H9 (cell line): Measurements from ENCODE around the gene PASK. TPM values are rescaled to one million over a fixed set of nuclear protein-coding genes. Genes with fewer than 3 reads are reported as not detected.

Experiments
- DNase-seq: peaks from one replicate; pipeline ENCODE4 v3.0.0-alpha.2; 2017
- H2AFZ ChIP-seq: one replicate; pipeline ENCODE4 v1.6.1; 2013; ENCODE audit warnings: mild to moderate bottlenecking, low read length, control low read depth, moderate library complexity
- H2AK5ac ChIP-seq: 2 replicates; pipeline ENCODE4 v1.6.1; 2013; ENCODE audit warnings: low read length, control low read depth, mixed read lengths; ENCODE audit not compliant: insufficient read length
- H2BK120ac ChIP-seq: one replicate; pipeline ENCODE4 v1.6.1; 2013; ENCODE audit warnings: low read depth, mild to moderate bottlenecking, low read length, control low read depth, inconsistent platforms; ENCODE audit not compliant: poor library complexity, severe bottlenecking
- H2BK12ac ChIP-seq: 2 replicates; pipeline ENCODE4 v1.6.1; 2013; ENCODE audit warnings: low read length, control low read depth, mixed read lengths, low read depth; ENCODE audit not compliant: insufficient read length
- H2BK15ac ChIP-seq: 2 replicates; pipeline ENCODE4 v1.6.1; 2013; ENCODE audit warnings: low read depth, low read length, control low read depth
- H2BK20ac ChIP-seq: one replicate; pipeline ENCODE4 v1.6.1; 2013; ENCODE audit warnings: low read depth, mild to moderate bottlenecking, low read length, control low read depth, inconsistent platforms; ENCODE audit not compliant: poor library complexity, severe bottlenecking
- H2BK5ac ChIP-seq: 2 replicates; pipeline ENCODE4 v1.6.1; 2013; ENCODE audit warnings: low read length, control low read depth, mixed read lengths; ENCODE audit not compliant: insufficient read length
- H3K14ac ChIP-seq: 2 replicates; pipeline ENCODE4 v1.6.1; 2013; ENCODE audit warnings: low read length, control low read depth; ENCODE audit not compliant: insufficient read depth
- H3K18ac ChIP-seq: 2 replicates; pipeline ENCODE4 v1.6.1; 2013; ENCODE audit warnings: low read depth, mild to moderate bottlenecking, mixed read lengths, low read length, control low read depth; ENCODE audit not compliant: insufficient read length
- H3K23ac ChIP-seq: 2 replicates; pipeline ENCODE4 v1.6.1; 2013; ENCODE audit warnings: low read length, control low read depth, mixed read lengths, low read depth; ENCODE audit not compliant: insufficient read length
- H3K23me2 ChIP-seq: 2 replicates; pipeline ENCODE4 v1.6.1; 2013; ENCODE audit warnings: low read depth, mild to moderate bottlenecking, mixed read lengths, low read length, control low read depth; ENCODE audit not compliant: insufficient read length, poor library complexity, severe bottlenecking
- H3K27ac ChIP-seq: 2 replicates; pipeline ENCODE4 v1.5.1; 2013; ENCODE audit warnings: low read length, control low read depth, mixed read lengths, low read depth; ENCODE audit not compliant: insufficient read length
- H3K27me3 ChIP-seq: 2 replicates; pipeline ENCODE4 v1.6.1; 2013; ENCODE audit warnings: low read length, control low read depth, inconsistent platforms; ENCODE audit not compliant: insufficient read depth
- H3K4ac ChIP-seq: 2 replicates; pipeline ENCODE4 v1.6.1; 2013; ENCODE audit warnings: low read depth, mild to moderate bottlenecking, control low read depth, inconsistent platforms, low read length, moderate library complexity
- H3K4me1 ChIP-seq: 2 replicates; pipeline ENCODE4 v1.6.1; 2013; ENCODE audit warnings: low read length, control low read depth, inconsistent platforms; ENCODE audit not compliant: insufficient read depth
- H3K4me2 ChIP-seq: 2 replicates; pipeline ENCODE4 v1.6.1; 2013; ENCODE audit warnings: low read length, control low read depth, mixed read lengths; ENCODE audit not compliant: insufficient read length, insufficient read depth
- H3K56ac ChIP-seq: 2 replicates; pipeline ENCODE4 v1.6.1; 2013; ENCODE audit warnings: low read depth, mild to moderate bottlenecking, mixed read lengths, low read length, control low read depth; ENCODE audit not compliant: insufficient read length
- H3K79me1 ChIP-seq: 2 replicates; pipeline ENCODE4 v1.6.1; 2013; ENCODE audit warnings: low read depth, mild to moderate bottlenecking, moderate library complexity, low read length, control low read depth, inconsistent platforms; ENCODE audit not compliant: insufficient read depth, poor library complexity, severe bottlenecking
- H3K79me2 ChIP-seq: 2 replicates; pipeline ENCODE4 v1.6.1; 2013; ENCODE audit warnings: low read length, control low read depth, inconsistent platforms; ENCODE audit not compliant: insufficient read depth
- H3K9ac ChIP-seq: 2 replicates; pipeline ENCODE4 v1.6.1; 2013; ENCODE audit warnings: low read length, control low read depth, mixed read lengths; ENCODE audit not compliant: insufficient read length; ENCODE audit errors: extremely low read depth
- H3K9me3 ChIP-seq: one replicate; pipeline ENCODE4 v1.6.1; 2013; ENCODE audit warnings: low read depth, low read length, inconsistent platforms; ENCODE audit not compliant: control insufficient read depth
- H3T11ph ChIP-seq: one replicate; pipeline ENCODE4 v1.6.1; 2013; ENCODE audit warnings: mild to moderate bottlenecking, low read length, control low read depth, inconsistent platforms
- H4K20me1 ChIP-seq: one replicate; pipeline ENCODE4 v1.6.1; 2013; ENCODE audit not compliant: control insufficient read depth, insufficient read length, insufficient read depth
- H4K5ac ChIP-seq: 2 replicates; pipeline ENCODE4 v1.6.1; 2013; ENCODE audit warnings: low read depth, mild to moderate bottlenecking, mixed read lengths, low read length, control low read depth; ENCODE audit not compliant: insufficient read length
- H4K8ac ChIP-seq: replicated peaks from 2 replicates; pipeline ENCODE4 v1.6.1; 2013; ENCODE audit warnings: low read length, control low read depth, mixed read lengths, low read depth; ENCODE audit not compliant: insufficient read length
- H4K91ac ChIP-seq: 2 replicates; pipeline ENCODE4 v1.6.1; 2013; ENCODE audit warnings: low read depth, mild to moderate bottlenecking, moderate library complexity, mixed read lengths, low read length, control low read depth; ENCODE audit not compliant: insufficient read length
- H3K27ac Mint-ChIP-seq, 3 experiments: 2 replicates in 2 of 3; 3 replicates in 1 of 3; pipeline ENCODE4 v1.8.0; 2020 to 2021; ENCODE audit warnings: mixed read lengths in 3 of 3, mild to moderate bottlenecking in 1 of 3, moderate library complexity in 1 of 3
- H3K27me3 Mint-ChIP-seq: 2 replicates; pipeline ENCODE4 v1.8.0; 2021; ENCODE audit warnings: low read depth, mild to moderate bottlenecking, moderate library complexity, mixed read lengths
- H3K36me3 Mint-ChIP-seq, 3 experiments: 2 replicates in 2 of 3; 3 replicates in 1 of 3; pipeline ENCODE4 v1.8.0; 2020 to 2021; ENCODE audit warnings: low read depth in 3 of 3, mixed read lengths in 3 of 3; ENCODE audit not compliant: insufficient read depth in 1 of 3
- H3K4me1 Mint-ChIP-seq, 2 experiments: 2 replicates each; pipeline ENCODE4 v1.8.0; 2020; ENCODE audit warnings: mixed read lengths in 2 of 2
- H3K4me3 Mint-ChIP-seq, 2 experiments: 2 replicates in 1 of 2; 3 replicates in 1 of 2; pipeline ENCODE4 v1.8.0; 2020 to 2021; ENCODE audit warnings: mild to moderate bottlenecking in 2 of 2, mixed read lengths in 2 of 2, moderate library complexity in 1 of 2
- H3K9me3 Mint-ChIP-seq, 2 experiments: 2 replicates in 1 of 2; 3 replicates in 1 of 2; pipeline ENCODE4 v1.8.0; 2020; ENCODE audit warnings: mild to moderate bottlenecking in 2 of 2, mixed read lengths in 2 of 2, moderate library complexity in 1 of 2
- CTCF ChIP-seq: fragments of 200-600 bp; sonication (generic); conservative IDR thresholded peaks from 3 replicates; pipeline ENCODE4 v1.8.0; 2021; ENCODE audit warnings: antibody characterized with exemption, mild to moderate bottlenecking
- WGBS: extraction: QIAGEN DNeasy Blood & Tissue Kit; methylation state at CpG from one replicate; pipeline ENCODE4 v1.1.7; 2013; ENCODE audit warnings: missing lambda C conversion rate, low lambda C conversion rate, mixed read lengths; ENCODE audit not compliant: insufficient read length; ENCODE audit errors: extremely low coverage; 5-methylcytosine and 5-hydroxymethylcytosine counted together
- total RNA-seq: library from RNA; stranded (reverse); gene quantifications from 2 replicates; pipeline ENCODE4 v1.2.1, GENCODE V29; 2021

The PASK gene
- total RNA-seq, 1 experiment from 2014 or later, result 68.0 TPM

DNA sequence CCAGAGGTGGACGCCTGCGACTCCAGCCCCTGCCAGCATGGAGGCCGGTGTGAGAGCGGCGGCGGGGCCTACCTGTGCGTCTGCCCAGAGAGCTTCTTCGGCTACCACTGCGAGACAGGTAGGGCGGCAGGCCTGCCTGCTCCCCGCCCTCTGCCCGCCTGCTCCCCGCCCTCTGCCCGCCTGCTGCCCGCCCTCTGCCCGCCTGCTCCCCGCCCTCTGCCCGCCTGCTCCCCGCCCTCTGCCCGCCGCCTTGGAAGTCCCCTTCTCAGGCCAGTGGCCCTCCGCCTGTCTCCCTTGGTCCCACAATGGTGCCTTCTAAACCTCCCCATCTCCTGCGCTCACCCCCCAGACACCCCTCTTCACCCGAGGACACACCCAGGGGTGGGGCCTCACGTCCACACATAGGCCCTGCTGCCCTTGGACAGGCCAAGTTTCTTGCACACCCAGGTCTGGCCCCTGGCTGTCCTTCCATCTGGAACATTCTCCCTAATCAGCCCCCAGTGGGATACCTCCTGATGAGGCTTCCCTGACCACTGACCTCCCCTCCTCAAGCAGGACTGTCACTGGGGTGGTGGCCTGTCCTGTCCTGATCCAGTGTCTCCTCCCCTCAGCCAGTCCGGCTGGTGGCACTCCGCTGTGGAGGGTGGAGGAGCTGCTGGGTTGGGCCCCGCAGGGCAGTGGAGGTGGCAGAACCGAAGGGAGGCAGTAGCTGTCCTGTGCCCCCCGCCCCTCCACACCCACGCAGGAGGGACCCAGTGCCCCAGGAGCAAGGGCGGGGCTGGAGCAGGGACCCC, 85.1 kb downstream of the PASK start:
- H3K9ac ChIP-seq, result no peak overlapping the region
- peak overlapping the region; percentile 16 for H3K4me2 ChIP-seq
- no peak overlapping the region for H2BK15ac ChIP-seq
- H3K4ac ChIP-seq, result no peak overlapping the region
- no peak overlapping the region for H2BK20ac ChIP-seq
- H3K18ac ChIP-seq, result no peak overlapping the region
- no peak overlapping the region for H4K8ac ChIP-seq
- Mint-ChIP-seq H3K4me1 (peaks cover 0 to 7% of the 10 kb centered on the region in 2 experiments; a peak in 2 of 4 replicates), H3K36me3 (no peaks in the 10 kb centered on the region), H3K27me3 (no peaks in the 10 kb centered on the region; the same call in 1 of the 2 replicates), H3K4me3 (peak overlapping the region; percentile 40 to 55; a peak in 2 of 5 replicates), H3K27ac (peak overlapping the region in 1 of 3 experiments; percentile 32; a peak in 1 of 7 replicates), H3K9me3 (no peaks in the 10 kb centered on the region; a peak in 1 of 5 replicates)
- H3K23ac ChIP-seq, result no peak overlapping the region
- no peaks in the 10 kb centered on the region for H3K79me1 ChIP-seq
- no peak overlapping the region; the same call in 1 of the 2 replicates for H3K14ac ChIP-seq
- H3K56ac ChIP-seq, result no peak overlapping the region
- H4K20me1 ChIP-seq, result no peaks in the 10 kb centered on the region
- H3K23me2 ChIP-seq, result no peaks in the 10 kb centered on the region
- no peaks in the 10 kb centered on the region for H3K27me3 ChIP-seq
- no peaks in the 10 kb centered on the region for H3K79me2 ChIP-seq
- no peak overlapping the region for H2BK12ac ChIP-seq
- H3T11ph ChIP-seq, result no peak overlapping the region
- no peaks in the 10 kb centered on the region for H3K9me3 ChIP-seq
- H2AFZ ChIP-seq, result no peak overlapping the region
- H4K91ac ChIP-seq, result no peak overlapping the region
- no peak overlapping the region for H4K5ac ChIP-seq
- DNase-seq, result peak; percentile 76
- TF ChIP-seq CTCF, result no peak
- no peak overlapping the region for H2AK5ac ChIP-seq
- no peaks in the 10 kb centered on the region for H3K4me1 ChIP-seq
- no peak overlapping the region for H2BK5ac ChIP-seq
- H2BK120ac ChIP-seq, result no peak overlapping the region
- WGBS, result no CpG with 5 or more reads among the region's 32 CpGs
- no peak overlapping the region for H3K27ac ChIP-seq
